ENCODE data around the gene HDGF. TPM values are rescaled to one million over a fixed set of nuclear protein-coding genes. Genes with fewer than 3 reads are reported as not detected.

Gene HDGF
- total RNA-seq, 2 experiments from 2014 or later, result 303 to 315 TPM

DNA sequence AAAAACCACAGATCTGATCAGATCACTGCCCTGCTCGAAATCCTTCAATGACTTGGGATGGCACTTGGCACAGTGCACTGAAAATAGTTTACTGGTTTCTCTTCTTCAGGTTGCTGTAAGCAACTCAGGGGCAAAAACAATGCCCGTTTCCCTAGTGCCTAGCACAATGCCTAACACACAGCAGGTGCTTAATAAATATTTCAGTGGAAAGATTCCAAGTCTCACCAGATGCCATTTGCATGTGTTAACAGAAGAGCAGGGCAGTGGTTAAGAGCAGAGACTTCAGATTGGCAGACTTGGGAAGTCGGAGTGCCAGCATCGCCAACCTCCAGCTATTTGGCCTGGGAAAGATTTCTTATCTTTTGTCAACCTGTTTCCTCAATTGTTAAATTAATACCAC, 34.1 kb downstream of the HDGF start:
- ChIA-PET CTCF (interaction anchor here (1.0 kb wide), 1 partner anchor 27 kb away, joined by 3 read pairs; no protein-coding TSS in a partner anchor), POLR2A (no interaction called here)

DNA sequence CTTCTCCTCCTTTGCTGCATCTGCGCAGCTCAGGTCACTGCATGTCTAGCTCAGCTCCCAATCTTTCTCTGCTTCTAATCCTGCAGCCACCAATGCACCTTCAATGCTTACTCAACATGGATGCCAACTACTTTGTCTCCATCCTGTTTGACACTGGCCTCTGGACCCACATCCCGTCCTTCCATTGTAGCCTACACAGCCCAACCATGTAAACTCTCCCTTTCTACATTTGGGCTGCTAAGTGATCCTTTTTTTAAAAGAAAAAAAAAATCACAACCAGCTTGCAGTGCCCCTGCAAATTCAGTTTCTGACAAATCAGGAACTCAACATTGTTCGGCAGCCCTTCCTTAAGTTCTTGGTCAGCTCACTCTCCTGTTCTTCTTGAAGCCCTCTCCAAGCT, 36.6 kb downstream of the HDGF start:
- ChIA-PET POLR2A (no interaction called here), CTCF (interaction anchor here (1.3 to 4.3 kb wide), 5 partner anchors 9 to 175 kb away, joined by 3 to 32 read pairs (median 4); partner anchors contain the start of genes CRABP2, ISG20L2 and METTL25B)

- CTCF ChIA-PET, result interaction anchor here (1.1 to 4.3 kb wide), 4 partner anchors 10 to 88 kb away, joined by 3 to 32 read pairs (median 10); partner anchors contain the start of genes ISG20L2 and METTL25B
- POLR2A ChIA-PET, result no interaction called here
Observed at GRCh38 chr1:156712626-156713025, 38.8 kb downstream of the HDGF start.

DNA sequence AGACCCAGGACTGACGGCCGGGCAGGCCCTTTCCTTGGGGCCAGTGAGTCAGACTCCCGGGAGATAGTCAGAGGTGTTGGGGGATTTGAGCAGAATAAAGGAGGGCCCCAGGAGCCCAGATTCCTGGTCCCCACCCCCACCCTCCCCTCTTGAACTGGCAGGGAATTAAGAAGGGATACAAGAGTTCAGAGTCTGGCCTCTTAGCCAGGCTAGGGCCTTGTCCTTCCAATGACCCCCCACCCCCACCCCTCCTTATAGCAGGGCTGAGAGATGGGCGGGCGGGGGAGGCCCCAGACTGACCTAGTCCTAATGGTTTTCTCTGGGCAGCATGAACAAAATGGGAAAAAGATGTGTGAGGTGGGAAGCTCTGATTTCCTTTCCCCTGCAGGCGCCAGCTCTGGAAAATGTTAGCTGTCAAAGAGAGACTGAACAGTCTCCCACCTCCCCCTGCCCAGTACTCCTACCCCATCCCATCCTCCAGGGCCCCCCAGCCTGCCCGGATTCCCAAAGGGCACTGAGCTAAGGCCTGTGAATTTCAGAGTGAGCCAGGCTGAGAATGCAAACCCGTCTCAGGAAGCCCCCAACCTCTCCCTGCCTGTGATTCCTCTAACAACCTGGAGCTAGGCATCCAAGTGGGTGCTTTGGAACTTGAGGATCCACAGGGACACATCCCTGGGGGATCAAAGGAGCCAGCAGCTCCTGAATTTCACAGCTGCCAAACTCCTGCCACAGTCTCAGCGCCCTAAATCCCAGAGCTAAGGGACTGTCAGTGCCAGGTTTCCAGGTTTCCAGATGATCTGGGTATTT, 40.3 kb downstream of the HDGF start:
- ChIA-PET POLR2A (no interaction called here), CTCF (interaction anchor here (0.6 to 3.7 kb wide), 7 partner anchors 9 to 107 kb away, joined by 3 to 17 read pairs (median 3); no protein-coding TSS in a partner anchor)

DNA sequence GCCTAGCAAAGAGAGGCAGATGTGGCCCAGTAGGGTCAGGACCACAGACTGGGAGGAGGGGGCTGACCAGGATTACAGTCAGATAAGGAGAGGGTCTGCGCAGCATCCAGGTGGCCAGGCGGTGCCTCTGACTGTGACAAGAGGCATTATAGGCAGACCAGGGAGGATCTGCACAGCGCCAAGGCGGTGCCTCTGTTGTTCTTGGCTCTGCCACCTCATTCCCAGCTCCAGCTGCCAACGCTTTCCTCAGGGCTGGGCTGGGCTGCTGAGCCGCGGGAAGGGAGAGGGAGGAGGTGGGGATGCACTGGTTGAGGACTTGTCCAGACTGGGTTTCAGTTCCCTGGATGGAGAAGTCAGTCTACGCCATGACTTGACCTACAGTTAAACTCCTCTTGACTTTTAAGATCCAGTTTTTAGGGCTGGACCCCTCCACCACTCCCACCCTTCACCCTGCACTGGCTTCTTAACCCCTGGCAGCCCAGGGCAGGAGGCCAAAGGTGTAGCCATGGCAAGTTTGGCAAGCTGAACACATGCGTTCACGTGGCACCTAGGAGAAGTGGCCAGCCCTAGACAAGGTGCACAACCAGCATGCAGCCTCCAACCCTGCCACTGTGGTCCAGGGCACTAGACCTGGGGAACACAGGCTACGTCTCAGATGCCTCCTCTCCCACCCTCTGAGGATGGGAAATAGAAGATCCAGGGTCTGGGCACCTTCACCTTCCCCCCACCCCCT, 41.6 kb downstream of the HDGF start:
- POLR2A ChIA-PET, result no interaction called here
- CTCF ChIA-PET, result interaction anchor here (0.7 to 3.7 kb wide), 3 partner anchors 8 to 20 kb away, joined by 3 to 17 read pairs (median 6); no protein-coding TSS in a partner anchor

DNA sequence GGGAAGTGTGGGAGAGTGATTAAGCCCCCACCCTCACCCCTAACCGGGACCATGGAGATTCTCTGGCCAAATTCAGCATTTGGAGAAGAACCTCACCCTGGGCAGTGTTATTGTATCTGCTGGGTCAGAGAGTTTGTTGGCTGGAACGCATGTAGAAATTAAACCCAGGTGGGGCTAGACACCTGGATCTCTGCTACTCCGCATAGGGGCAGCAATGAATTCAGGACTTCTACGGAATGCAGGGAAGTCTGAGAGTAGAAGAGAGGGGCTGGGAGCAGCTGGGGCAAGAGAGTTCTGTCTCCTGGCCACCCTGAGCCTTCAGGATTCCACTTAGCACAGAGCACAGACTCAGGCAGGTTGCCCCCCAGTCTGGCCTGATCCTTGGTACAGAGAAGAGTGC, 42.4 kb downstream of the HDGF start:
- ChIA-PET CTCF (interaction anchor here (0.7 to 6.3 kb wide), 3 partner anchors 18 to 48 kb away, joined by 3 to 61 read pairs (median 6); partner anchors contain the start of genes ISG20L2 and METTL25B), POLR2A (interaction anchor here (1.2 kb wide), 1 partner anchor 18 kb away, joined by 4 read pairs; no protein-coding TSS in a partner anchor)

- CTCF ChIA-PET, result interaction anchor here (0.7 to 10.5 kb wide), 5 partner anchors 18 to 49 kb away, joined by 3 to 119 read pairs (median 25); partner anchors contain the start of genes ISG20L2 and METTL25B
- POLR2A ChIA-PET, result interaction anchor here (1.2 kb wide), 1 partner anchor 19 kb away, joined by 4 read pairs; no protein-coding TSS in a partner anchor
Observed at GRCh38 chr1:156708218-156708661, 43.2 kb downstream of the HDGF start.

DNA sequence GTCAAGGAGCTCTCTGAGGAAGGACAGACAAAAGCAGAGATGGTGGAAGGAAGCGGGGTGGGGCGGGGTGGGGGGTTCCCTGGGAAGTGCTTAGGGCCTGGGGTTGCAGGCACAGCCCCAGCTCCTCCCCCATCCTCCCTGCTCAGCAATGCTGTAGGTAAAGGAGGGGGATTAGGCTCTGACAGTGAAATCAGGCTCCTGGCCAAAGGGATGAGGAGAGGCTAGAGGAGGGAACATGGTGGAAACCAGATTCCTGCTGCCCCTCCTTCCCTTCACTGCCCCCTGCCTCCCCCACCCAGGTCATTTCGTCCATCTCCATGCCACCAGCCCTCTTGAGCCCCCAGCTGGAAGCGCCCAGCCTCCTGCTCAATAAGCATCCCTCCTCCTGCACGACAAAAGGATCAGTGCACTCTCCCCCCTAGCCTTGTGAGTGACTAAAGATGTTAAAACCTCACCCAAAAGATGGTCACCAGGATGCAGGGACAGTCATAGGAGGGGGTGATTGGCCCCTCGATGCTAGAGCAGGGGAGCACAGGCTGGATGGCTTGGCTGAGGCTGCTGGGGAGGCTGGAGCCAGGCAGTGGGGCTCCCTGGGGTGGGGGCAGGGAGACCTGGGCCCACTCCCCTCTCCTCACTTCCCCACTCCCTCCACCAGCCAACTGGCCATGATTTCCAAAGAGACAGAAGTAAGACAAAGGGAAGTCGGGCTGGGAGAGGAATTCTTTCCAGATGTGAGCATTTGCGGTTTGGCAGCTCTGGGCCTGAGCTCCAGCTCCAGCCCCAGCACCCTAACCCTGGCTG, 43.9 kb downstream of the HDGF start:
- ChIA-PET POLR2A (interaction anchor here (0.9 to 2.6 kb wide), 4 partner anchors 14 to 61 kb away, joined by 3 to 10 read pairs (median 4); no protein-coding TSS in a partner anchor), CTCF (interaction anchor here (1.0 to 10.5 kb wide), 10 partner anchors 8 to 220 kb away, joined by 3 to 119 read pairs (median 12); partner anchors contain the start of genes ISG20L2, METTL25B and NES)

DNA sequence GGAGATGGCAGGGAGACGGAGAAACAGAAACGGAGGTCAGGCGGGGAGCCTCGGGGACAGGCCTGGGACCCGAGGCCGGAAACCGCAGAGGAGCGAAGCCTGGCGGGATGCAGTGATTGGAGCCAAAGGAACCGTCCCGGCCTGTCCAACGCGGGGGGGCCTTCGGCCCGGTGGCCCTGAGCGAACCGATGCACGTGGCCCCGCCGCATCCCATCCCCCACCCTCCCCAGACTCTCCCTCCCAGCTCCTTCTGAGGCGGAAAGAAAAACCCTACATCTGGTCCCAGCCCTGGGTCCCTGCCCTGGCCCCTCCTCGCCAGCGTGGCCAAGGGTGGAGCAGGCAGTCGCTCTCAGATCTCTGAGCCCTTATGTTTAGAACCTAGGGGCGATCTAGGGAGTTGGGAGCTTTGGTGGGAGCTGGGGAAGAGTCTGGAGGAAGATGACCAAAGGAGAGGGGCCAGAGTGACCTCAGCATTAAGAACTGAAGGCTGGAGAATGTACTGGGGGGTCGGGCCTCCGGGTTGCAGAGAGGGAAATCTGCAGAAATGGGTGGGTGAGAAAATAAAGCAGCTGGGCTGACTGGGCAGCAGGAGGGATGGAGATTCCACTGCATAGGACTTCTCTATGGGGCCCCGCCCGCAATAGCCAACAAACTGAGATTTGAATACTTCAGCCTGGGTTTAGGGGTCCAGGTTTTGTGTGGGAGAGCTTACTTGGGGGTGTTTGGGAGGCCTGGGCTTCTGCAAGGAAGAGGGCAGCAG, 44.6 kb downstream of the HDGF start:
- POLR2A ChIA-PET, result interaction anchor here (0.6 to 2.6 kb wide), 6 partner anchors 12 to 1530 kb away, joined by 3 to 10 read pairs (median 4); no protein-coding TSS in a partner anchor
- CTCF ChIA-PET, result interaction anchor here (0.8 to 10.5 kb wide), 19 partner anchors 9 to 245 kb away, joined by 3 to 119 read pairs (median 5); partner anchors contain the start of genes ISG20L2, METTL25B and NES

GRCh38 chr1:156705918-156706656, 45.4 kb downstream of the HDGF start:
- POLR2A ChIA-PET, result interaction anchor here (1.0 to 2.6 kb wide), 4 partner anchors 13 to 35 kb away, joined by 3 to 10 read pairs (median 4); no protein-coding TSS in a partner anchor
- CTCF ChIA-PET, result interaction anchor here (0.6 to 10.5 kb wide), 26 partner anchors 10 to 244 kb away, joined by 3 to 119 read pairs (median 4); partner anchors contain the start of genes ISG20L2, METTL25B, NES and PEAR1

DNA sequence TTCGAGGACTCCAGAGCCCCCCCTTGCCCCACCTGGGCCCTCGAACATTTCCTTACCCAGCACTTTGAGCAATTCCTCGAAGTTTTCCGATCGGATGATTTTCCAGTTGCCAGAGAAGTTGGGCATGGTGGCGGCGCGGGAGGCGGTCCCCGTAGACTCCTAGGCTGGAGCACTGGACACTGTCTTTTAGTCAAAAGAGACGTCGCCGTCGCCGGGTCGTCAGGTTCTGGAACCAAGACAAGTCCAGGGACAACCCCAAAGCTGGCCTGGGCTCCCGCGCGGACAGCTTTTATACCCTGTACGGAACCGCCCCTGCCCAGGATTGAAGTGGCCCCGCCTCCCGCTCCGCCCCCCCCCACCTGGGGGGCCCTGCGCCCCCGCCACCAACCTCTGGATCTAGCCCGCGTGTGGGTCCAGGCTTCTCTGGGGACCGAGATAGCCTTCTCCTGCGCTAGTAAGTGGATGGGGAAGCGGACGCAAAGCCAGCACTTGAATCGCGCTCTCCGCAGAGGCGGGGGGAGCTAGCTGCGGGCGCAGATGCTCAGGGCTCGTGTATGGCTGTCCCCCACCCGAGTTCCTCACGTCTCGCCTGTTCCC, 46.1 kb downstream of the HDGF start, which contains the start of gene CRABP2:
Gene CRABP2, minus strand, starts transcription at position 263 of the 597 bp plus-strand sequence. Its CDS starts 137 bp downstream, at position 126.
- ChIA-PET CTCF (interaction anchor here (0.6 to 10.5 kb wide), 20 partner anchors 10 to 188 kb away, joined by 3 to 119 read pairs (median 4); partner anchors contain the start of genes ISG20L2, METTL25B, NES and PEAR1), POLR2A (interaction anchor here (1.4 to 2.6 kb wide), 3 partner anchors 13 to 16 kb away, joined by 4 to 10 read pairs (median 4); no protein-coding TSS in a partner anchor)

DNA sequence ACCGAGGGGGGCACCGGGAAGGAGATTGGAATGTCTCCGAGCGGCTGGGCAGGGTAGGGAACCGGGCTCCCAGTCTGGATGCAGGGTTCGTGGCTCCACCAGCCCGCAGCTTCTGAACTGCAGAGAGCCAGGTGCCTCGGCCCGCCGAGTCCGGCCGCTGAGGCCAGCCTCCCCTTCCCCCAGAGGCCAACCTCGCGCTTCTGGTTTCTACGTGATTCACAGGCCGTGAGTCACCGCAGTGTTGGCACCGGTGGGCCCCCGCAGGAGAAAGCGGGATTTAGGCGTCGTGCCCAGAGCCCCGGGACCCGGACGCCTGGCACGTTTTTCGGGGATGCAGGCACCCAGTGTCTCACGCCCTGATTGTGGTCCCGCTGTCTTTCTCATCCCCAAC, 46.5 kb downstream of the HDGF start:
- CTCF ChIA-PET, result interaction anchor here (1.0 to 10.5 kb wide), 9 partner anchors 11 to 189 kb away, joined by 3 to 119 read pairs (median 8); partner anchors contain the start of genes ISG20L2, METTL25B, PEAR1 and PRCC
- POLR2A ChIA-PET, result interaction anchor here (0.6 to 2.6 kb wide), 3 partner anchors 15 to 343 kb away, joined by 4 to 10 read pairs (median 4); no protein-coding TSS in a partner anchor

- ChIA-PET CTCF (interaction anchor here (0.5 to 10.5 kb wide), 5 partner anchors 14 to 696 kb away, joined by 3 to 119 read pairs (median 17); partner anchors contain the start of genes ISG20L2 and METTL25B), POLR2A (interaction anchor here (0.6 to 2.1 kb wide), 4 partner anchors 17 to 342 kb away, joined by 3 to 4 read pairs (median 4); no protein-coding TSS in a partner anchor)
Observed at GRCh38 chr1:156704166-156704711, 47.2 kb downstream of the HDGF start.

GRCh38 chr1:156703741-156704140, 47.7 kb downstream of the HDGF start:
- ChIA-PET CTCF (interaction anchor here (0.5 to 10.5 kb wide), 4 partner anchors 13 to 696 kb away, joined by 3 to 119 read pairs (median 32); partner anchors contain the start of genes ISG20L2 and METTL25B), POLR2A (interaction anchor here (0.8 kb wide), 1 partner anchor 19 kb away, joined by 3 read pairs; no protein-coding TSS in a partner anchor)

GRCh38 chr1:156703336-156703735, 48.1 kb downstream of the HDGF start:
- ChIA-PET CTCF (interaction anchor here (0.7 to 10.5 kb wide), 7 partner anchors 9 to 294 kb away, joined by 3 to 119 read pairs (median 4); partner anchors contain the start of genes ISG20L2 and METTL25B), POLR2A (no interaction called here)

All from activated CD8-positive, alpha-beta memory T cell treated with anti-CD3 and anti-CD28 coated beads for 36 hours (primary cell).